Dermis microvascular lymphatic vessel endothelial cell (primary cell): ENCODE data around the gene APOH. TPM values are rescaled to one million over a fixed set of nuclear protein-coding genes. Genes with fewer than 3 reads are reported as not detected.

ENCODE experiments used
- DNase-seq, 2 donors: peaks; one replicate each; pipeline versions ENCODE4 v3.0.0 to v3.0.0-alpha.2; 2010; ENCODE audit warnings: low read depth in 2 of 2
- total RNA-seq: library from RNA; depleted of rRNA; stranded (reverse); fragments of >200 nt; gene quantifications from 2 replicates; pipeline ENCODE4 v1.2.1, GENCODE V29; 2014

APOH gene
- total RNA-seq, 1 donor from 2014 or later: not detected

DNA sequence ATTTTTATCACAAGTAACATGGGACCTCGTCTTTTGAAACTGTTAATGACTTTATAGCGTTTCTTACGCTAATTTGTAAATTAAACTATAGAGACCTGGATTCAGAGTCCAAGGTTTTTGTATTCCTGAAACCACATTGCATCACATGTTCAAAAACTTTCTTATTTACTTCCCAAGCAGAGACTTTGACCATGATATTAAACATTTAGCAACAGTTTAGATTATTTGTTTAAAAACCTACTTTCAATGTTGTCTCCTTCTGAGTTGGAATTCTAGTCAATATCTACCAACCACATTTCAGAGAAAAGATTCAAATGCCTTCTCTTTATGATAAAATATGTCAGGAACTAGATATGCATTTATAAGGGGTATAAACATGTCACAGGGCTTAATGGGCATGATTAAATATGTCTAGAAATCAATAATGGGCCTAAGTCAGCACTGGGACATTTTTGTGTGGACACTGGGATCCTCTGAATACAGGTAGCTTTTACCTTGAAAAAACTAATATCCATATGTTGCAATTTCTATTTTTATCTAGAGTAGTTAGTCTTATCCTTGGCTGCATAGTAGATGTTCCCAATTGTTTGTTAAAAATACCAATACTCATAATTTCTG is 6.3 kb upstream of the APOH start:
- no peak for DNase-seq

DNA sequence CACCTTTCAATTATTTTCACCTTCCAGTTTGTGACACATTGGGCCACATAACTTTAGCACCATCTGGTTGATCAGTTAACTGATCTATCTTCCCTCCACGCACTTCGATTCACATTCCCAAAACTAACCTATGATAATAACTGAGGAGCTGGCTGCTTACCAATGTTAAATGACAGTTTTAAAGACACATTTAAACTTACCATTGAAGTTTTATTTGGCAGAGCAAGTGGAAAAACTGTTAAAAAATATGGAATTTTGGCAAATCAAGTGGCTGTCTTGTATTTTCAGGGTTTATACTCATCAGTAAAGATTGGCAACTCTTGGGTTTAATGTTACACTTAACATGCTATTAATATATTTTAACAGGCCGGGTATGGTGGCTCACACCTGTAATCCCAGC is 5.4 kb upstream of the APOH start:
- no peak for DNase-seq

DNA sequence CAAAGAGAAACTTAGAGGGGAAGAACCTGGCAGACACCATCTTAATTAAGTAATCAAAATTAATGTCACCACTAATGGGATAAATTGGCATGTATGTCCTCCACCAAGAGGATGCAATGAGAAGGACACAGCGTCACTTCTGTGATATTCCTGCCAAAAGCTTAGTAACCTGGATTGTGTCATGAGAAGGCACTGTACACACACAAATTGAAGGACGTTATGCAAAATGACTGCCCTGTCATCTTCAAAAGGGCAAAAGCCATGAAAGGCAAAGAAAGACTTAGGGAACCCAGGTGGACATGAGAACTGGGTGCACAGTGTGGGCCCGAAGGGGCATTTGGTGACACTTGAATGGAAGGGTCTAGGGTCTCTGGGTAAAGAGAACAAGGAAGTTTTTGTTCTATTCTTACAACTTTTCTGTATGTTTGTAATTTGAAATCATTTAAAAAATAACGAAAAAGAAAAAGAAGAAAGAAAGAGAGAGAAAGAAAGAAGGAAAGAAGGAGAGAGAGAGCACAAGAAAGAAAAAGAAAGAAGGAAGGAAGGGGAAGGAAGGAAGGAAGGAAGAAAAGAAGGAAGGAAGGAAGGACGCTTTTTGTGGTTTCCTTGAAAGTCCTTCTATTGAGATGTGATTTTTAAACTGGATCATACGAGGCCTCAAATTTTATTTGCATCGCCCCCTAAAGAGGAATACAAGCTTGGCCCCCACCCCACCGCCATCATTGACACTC is 4.0 kb upstream of the APOH start:
- no peak for DNase-seq

DNA sequence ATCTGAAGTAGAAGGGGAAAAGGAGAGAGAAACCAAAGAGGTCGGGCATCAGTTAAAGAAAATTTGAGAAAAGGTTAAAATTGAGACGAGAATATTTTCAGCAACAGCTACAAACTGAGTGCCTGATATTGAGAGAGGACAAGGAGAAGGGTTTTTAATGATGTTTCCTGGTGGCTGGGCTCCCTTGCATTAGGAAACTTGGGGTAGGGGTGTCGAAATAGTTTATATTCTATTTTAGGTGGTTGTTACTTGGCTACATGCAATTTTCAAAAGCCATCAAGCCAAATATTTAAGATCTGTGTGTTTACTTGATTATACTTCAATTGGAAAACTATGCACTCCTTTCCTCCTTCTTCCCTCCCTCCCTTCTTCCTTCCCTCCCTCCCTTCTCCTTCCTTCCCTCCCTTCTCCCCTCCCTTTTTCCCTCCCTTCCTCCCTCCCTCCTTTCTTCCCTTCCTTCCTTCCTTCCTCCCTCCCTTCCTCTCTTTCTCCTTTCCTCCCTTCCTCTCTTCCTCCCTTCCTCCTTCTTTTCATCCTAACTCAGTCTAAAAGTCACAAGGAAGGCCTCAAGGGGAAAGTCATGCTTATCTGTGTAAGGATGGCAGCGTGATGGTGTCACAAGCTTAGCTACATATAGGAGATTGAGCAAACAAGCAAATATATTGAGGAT is 1.8 kb upstream of the APOH start:
- no peak for DNase-seq

DNA sequence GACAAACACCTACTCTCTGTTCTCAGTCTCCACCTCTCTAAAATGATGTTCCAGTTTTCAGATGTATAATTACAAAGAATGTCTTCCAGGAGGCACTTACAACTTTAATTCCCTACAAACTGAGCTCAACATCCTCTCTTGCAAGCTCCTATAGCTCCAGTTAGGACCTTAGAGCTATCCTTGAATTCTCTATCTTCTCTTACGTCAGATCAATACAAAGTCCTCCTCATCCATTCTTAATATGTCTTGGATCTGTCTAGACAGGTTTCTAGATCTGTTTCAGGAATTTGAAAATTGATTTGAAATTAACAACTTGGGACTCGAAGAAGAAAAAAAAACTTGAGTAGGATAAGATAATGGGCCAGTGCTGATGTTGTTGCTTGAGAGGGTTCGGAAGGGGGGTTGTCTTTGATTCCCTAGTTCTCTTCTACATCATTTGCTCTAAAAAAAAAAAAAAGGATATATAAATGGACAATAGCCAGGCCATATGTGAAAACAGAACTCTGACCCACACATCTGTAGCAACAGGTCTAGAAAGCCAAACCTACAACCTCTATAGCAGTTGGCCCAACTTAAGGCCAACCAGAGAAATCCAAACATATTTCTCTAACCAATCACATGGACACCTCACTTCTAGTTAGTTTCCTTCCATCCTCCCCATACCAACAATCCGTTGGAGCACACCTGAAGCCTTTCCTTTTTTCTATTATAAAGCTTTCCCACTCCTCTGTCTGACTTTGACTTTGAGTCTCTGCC is 746 bp upstream of the APOH start:
- no peak for DNase-seq

DNA sequence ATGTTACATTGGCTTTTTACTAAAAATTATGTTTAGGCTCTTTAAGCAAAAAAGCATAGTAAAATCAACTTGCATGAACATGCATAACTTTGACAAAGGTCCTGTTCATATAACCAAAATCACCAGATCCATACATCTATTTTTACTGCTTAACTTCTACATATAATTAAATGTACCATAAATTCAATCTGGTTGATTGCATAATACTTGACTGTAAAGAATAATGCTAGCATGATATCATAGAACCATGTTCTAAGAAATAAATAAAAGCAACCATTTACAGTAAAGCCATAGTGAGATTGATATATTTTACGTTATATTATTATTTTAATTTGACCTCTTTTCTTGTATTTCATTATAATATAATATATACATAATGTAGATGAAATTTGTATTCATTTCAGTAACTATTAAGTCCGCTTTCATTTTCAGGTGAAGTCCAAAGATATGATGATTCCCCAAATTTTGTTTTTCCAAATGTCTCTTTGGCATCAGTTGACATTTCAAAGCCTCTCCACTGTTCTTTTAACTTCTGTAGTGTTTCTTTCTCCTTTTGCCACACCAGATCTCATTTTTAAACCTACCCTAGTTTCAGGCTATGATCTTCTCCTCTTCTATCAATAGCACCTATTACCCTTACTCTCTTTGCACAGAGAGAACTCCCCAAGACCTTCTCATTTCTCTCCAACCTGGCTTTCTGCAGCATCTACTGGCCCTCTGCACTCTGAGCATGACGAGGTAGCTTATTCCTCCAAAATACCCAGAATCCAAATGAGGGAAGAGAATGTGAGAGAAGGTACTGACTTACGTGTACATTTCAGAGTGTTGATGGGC is 1.8 kb downstream of the APOH start:
- DNase-seq: no peak

DNA sequence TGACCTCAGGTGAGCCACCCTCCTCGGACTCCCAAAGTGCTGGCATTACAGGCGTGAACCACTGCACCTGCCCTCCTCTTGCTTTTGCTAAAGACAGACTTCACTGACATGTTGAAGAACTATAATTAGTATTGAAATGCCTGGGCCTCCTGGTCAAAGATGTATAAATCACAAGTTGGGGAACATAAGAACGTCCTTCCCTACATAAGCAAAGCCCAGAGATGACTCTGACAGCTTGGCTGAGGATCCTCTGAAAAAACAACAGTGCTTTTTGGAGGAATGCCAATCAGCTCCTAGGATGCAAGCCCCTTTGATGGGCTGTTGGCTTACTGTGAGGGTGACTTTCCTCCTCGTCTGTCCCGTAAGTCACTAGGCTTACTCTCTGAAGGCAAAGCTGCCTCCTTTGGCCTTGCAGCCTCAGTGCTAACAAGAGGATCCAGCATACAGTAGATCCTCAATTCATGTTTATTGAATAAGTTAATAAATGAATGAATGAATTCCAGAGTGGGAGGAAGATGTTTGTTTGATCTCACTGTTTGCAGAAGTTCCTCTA is 6.3 kb downstream of the APOH start:
- DNase-seq: no peak

DNA sequence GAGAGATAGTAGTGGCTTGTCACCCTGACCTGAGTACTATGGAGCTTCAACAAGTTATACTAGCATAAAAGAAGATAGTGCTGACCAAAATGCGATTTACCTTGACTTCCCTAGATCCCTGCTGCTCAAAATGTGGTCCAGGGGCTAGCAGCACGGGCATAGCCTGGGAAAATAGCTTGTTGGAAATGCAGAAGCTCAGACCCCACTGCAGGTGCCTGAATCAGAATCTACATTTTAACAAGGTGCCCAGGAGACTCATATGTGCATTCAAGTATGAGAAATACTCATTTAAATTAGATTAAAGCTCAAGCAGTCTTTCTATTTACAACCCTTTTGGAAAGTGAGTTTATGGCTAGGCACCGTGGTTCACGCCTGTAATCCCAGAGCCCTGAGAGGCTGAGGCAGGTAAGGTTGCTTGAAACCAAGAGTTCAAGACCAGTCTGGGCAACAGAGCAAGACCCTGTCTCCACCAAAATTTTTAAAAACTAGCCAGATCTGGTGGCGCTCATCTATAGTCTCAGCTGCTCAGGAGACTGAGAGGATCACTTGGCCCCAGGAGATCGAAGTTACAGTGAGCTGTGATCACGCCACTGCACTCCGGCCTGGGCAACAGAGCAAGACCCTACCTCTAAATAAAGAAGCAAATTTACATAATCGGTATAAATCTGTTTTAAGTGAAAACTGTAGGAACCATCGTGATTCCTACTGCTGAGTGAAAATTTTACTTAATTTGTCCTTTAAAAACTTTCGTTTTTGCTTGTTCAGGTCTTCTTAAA is 7.3 kb downstream of the APOH start:
- no peak for DNase-seq

DNA sequence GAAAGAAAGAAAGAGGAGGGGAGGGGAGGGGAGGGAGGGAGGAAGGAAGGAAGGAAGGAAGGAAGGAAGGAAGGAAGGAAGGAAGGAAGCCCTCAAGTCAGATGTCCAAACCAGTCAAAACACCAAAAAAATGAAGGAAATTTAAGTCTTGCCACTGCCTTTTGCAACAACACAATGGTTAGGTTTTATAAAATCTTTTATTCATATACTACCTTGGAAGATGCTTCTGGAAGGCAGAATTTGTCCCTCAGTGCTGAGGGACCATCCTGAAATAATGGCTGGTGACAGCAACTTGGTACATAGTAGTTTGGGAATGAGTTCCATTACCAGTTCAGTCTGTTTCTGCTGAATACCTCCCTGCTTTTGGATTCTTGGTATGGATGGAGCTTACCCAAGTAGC is 7.9 kb downstream of the APOH start:
- no peak for DNase-seq

DNA sequence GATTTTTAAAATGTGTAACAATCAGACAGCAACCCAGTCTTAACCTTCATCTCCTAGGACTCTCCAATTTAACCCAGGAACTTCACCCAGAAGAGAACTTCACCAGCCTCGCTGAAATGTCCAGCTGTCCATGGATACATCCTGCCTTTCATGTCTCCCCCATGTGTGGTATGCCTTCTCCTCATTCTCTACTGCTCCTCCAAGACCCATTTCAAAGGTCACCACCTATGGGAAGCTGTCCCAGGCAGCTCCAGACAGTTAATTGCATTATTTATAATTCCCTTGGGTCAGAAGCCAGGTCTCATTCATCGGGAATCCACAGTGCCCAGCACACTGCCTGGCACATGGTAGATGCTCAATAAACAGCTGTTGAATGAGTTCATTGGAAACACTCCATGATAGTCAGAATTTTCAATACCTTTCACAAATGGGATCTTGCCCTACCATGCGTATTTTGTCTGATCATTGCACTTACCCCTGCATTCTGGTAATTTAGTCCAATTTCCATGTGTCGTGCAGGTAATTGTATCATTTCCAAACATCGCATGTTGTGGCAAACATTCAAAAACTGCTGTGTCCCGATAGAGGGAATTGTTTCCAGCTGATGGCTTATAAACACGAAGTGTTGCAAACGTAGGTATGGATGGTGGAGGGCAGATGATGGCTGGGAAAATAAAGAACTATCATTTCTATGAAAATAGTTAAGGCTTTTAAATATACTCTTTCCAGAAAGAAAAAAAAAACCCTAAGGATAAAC is 9.0 kb downstream of the APOH start:
- no peak for DNase-seq

DNA sequence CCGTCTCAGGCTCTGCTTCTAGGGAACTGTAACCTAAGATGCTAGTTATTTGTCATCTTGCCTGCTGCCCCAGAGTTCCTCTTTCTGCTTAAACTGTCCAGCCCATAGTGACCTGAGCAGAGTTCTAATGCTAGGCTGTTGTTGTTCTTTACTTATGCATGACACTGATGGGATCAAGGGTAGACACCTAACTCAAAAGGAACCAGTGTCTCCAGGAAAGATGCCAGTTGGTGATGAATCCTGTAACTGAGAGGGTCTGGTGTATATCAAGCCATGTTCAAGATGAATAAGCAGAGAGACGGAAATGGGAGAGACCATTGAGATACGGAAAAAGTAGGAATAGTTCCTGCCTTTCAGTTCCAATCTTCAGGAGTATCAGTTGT is 13.7 kb downstream of the APOH start:
- no peak for DNase-seq

DNA sequence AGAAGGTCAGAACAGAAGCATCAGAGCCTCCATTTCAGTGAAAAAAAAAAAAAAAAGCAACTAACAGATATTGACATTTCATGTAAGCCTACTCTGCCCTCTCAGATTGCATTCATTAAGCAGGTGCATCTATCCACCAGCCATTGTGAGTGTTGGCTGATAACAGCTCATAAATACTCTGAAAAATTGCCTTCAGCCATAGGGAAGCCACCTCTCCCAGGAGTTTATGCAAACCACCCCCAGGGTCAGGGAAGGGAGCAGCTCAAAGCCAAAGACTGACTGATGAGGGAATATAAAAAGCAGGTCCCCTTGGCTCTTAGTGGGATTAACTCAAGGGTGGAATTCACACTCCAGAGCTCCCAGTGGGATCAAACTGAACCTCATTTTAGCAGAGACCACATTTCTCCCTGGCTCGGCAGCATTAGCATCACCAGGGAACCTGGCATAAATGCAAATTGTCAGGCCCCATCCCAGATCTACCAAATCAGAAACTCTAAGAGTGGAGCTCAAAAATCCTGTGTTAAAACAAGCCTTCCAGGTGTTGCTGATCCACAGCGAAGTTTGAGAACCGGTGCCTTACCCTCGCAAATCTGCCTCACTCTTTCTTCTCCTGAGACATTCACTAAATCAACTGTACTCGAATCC is 14.2 kb downstream of the APOH start:
- DNase-seq: no peak

DNA sequence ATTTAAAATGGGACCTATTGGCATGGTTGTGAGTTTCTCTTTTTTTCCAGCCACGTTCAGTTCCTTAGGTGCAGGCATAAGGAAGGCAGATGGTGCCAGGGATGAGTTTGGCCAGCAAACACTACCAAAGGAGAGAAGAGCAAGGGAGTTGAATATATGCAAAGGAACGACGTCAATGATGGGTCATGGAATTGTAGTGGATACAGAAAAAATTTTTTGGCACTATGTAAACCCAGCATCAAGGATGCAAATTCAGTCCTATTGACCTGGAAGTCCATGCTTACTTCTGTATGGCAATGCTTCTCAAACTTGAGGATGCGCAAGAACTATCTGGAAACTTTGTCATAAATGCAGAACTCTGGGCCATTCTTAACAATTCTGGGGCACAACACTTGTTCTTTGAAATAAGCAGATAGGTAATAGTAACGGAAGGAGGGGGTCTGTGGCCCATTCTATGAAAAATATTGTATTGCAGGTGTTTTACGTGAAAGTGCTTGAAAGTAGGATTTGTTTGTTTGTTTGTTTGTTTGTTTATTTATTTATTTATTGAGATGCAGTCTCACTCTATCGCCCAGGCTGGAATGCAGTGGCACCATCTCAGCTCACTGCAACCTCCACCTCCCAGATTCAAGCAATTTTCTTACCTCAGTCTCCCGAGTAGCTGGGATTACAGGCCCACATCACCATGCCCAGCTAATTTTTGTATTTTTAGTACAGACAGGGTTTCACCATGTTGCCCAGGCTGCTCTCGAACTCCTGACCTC is 18.0 kb downstream of the APOH start:
- DNase-seq: no peak

DNA sequence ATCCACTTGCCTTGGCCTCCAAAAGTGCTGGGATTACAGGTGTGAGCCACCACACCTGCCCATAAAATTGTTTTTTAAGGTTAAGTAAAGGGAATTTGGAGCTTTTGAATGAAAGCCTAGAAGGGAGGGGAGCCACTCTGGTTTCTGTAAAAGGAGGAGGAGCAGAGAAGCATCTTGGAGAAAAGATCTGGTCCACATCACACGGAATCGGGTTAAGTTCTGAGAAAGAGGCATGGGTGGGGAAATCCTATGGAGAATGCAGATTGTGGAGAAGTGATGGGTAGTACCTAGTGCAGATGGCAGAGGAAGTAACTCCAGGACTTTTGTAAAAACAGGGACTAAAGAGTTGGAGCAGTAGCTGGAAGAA is 19.0 kb downstream of the APOH start:
- no peak for DNase-seq

DNA sequence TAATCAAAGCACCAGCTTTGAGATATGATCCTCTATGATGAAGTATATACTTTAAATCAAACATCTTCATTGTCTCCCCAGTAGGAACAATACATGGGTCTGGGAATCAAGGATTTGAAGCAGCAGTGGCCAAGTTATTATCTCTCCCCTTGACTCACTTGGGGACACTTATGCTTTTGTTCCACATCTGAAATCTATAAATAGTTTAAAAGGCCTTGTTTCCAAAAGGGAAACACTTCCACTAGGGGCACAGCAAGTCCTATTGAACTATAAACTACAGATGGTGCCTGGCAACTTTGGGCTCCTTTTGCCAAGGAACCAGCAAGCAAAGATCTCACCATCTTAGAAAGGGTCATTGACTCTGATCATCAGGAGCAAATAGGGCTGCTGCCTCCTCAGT is 21.3 kb downstream of the APOH start:
- DNase-seq: no peak

DNA sequence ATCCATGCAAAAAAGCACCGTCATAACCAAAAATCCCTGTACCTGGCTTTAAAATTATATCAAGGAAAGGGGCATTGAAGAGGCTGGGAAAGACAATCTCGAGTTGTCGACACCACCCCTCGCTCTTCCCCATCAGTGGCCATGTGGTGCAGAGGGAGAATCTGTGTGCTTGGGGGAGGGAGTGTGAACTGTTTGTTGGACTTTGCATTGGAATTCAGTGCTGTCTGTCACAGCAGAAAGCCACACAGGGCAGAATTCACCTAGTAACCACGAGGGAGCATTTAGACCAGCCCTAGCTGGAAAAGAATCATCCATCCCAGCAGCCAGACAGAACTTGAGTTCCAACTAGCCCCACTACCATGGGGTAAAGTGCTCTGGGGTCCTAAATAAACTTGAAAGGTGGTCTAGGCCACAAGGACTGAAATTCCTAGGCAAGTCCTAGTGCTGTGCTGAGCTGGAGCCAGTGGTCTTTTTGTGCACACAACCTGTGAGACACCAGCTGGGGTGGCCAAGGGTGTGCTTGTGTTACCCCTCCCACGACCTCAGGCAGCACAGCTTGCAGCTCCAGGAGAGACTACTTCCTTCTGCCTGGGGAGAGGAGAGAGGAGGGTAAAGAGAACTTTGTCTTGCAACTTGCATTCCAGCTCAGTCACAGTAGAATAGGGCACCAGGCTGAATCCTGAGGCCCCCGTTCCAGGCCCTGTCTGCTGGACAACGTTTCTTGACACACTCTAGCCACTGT is 25.8 kb downstream of the APOH start:
- no peak for DNase-seq

DNA sequence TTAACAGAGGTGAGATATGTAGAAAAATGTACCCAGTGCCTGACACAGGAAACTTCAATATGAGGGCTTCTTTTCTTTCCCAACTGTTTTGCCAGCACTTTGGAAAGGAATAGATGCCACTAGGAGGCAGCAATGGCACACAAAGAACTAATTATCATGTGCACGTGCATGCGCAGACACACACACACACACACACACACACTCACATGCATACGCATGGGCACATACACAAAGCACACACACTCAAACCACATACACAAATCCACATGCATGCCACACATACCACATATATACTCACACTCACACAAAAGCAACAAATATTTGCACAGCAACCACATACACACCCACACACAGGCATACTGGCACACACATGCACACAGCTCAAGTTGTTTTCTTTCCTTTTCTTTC is 28.5 kb downstream of the APOH start:
- peak; percentile 78 to 85 for DNase-seq

DNA sequence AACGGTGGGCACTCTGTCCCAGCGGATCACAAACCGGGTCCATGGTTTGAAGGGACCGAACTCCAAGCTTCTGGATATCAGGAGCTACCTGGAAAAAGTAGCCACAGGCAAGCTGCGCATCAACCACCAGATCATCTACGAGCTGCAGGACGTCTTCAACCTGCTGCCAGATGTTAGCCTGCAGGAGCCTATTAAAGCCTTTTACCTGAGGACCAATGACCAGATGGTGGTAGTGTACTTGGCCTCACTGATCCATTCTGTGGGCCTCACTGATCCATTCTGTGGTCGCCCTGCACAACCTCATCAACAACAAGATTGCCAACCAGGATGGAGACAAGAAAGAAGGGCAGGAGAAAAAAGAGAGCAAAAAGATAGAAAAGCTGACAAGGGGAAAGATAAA is 31.0 kb downstream of the APOH start:
- DNase-seq: no peak
